MM.1S (cell line): ENCODE measurements around the gene RANGAP1.

ENCODE experiments used
- DNase-seq: peaks from one replicate; pipeline ENCODE4 v3.0.0-alpha.2; 2015
- H2AFZ ChIP-seq: fragments of 300-600 bp; sonication (generic); 2 replicates; pipeline ENCODE4 v1.6.0; 2016; ENCODE audit warnings: antibody characterized with exemption, low read length
- H3F3A ChIP-seq: fragments of 300-600 bp; sonication (generic); 2 replicates; pipeline ENCODE4 v1.6.1; 2016; ENCODE audit warnings: mild to moderate bottlenecking, antibody characterized with exemption, low read length, moderate library complexity, mixed read lengths; ENCODE audit not compliant: insufficient read depth
- H3K27ac ChIP-seq: fragments of 300-600 bp; sonication (generic); 2 replicates; pipeline ENCODE4 v1.5.1; 2016; ENCODE audit warnings: mild to moderate bottlenecking, low read length
- H3K27me3 ChIP-seq: fragments of 300-600 bp; sonication (generic); replicated peaks from 2 replicates; pipeline ENCODE4 v1.6.0; 2016; ENCODE audit warnings: low read length; ENCODE audit not compliant: insufficient read depth
- H3K36me3 ChIP-seq: fragments of 300-600 bp; sonication (generic); replicated peaks from 2 replicates; pipeline ENCODE4 v1.6.1; 2016; ENCODE audit warnings: mild to moderate bottlenecking, low read length, mixed read lengths; ENCODE audit not compliant: insufficient read depth
- H3K4me1 ChIP-seq: fragments of 300-600 bp; sonication (generic); 2 replicates; pipeline ENCODE4 v1.6.1; 2016; ENCODE audit warnings: low read length, mixed read lengths
- H3K4me2 ChIP-seq: fragments of 300-600 bp; sonication (generic); 2 replicates; pipeline ENCODE4 v1.6.0; 2016; ENCODE audit warnings: low read depth, low read length
- H3K4me3 ChIP-seq: fragments of 300-600 bp; sonication (generic); 2 replicates; pipeline ENCODE4 v1.5.1; 2016; ENCODE audit warnings: low read length, mixed read lengths
- H3K79me2 ChIP-seq: fragments of 300-600 bp; sonication (generic); 2 replicates; pipeline ENCODE4 v1.6.1; 2016; ENCODE audit warnings: mixed run types, low read length, mixed read lengths
- H3K9ac ChIP-seq: fragments of 300-600 bp; sonication (generic); 2 replicates; pipeline ENCODE4 v1.6.1; 2016; ENCODE audit warnings: low read length, mixed read lengths
- H3K9me2 ChIP-seq: fragments of 300-600 bp; sonication (generic); replicated peaks from 2 replicates; pipeline ENCODE4 v1.6.1; 2016; ENCODE audit warnings: mild to moderate bottlenecking, low read length, mixed read lengths; ENCODE audit not compliant: insufficient read depth
- H3K9me3 ChIP-seq: fragments of 300-600 bp; sonication (generic); replicated peaks from 2 replicates; pipeline ENCODE4 v1.6.1; 2016; ENCODE audit warnings: mild to moderate bottlenecking, low read length, mixed read lengths; ENCODE audit not compliant: insufficient read depth
- H4K20me1 ChIP-seq: fragments of 300-600 bp; sonication (generic); 2 replicates; pipeline ENCODE4 v1.6.1; 2016; ENCODE audit warnings: mild to moderate bottlenecking, low read length, moderate library complexity, mixed read lengths; ENCODE audit not compliant: insufficient read depth
- CTCF ChIP-seq: fragments of 300-600 bp; sonication (generic); IDR thresholded peaks from 2 replicates; pipeline ENCODE4 v1.5.1; 2016; ENCODE audit warnings: antibody characterized with exemption, low read length, mixed read lengths
- EZH2 ChIP-seq: fragments of 300-600 bp; sonication (generic); optimal IDR thresholded peaks from 2 replicates; pipeline ENCODE3; 2017; ENCODE audit warnings: low read depth, mild to moderate bottlenecking, antibody characterized with exemption, low read length, mixed read lengths
- EZH2phosphoT487 ChIP-seq: fragments of 300-600 bp; sonication (generic); IDR thresholded peaks from 2 replicates; pipeline ENCODE4 v1.6.1; 2018; ENCODE audit warnings: antibody characterized with exemption, low read length

RANGAP1 gene

GRCh38 chr22:41237036-41237706, 48.8 kb downstream of the RANGAP1 start:
- Histone ChIP-seq H3K27ac (no peak overlapping the region), H3K9me2 (no peaks in the 10 kb centered on the region), H3K9ac (peak overlapping the region; percentile 23; the same call in 1 of the 2 replicates), H3K27me3 (no peaks in the 10 kb centered on the region), H3K4me3 (peak overlapping the region; percentile 56), H3K36me3 (no peaks in the 10 kb centered on the region), H3F3A (peaks cover 4% of the 10 kb centered on the region; the same call in 1 of the 2 replicates), H2AFZ (peak overlapping the region; percentile 90), H3K4me2 (peak overlapping the region; percentile 97), H3K79me2 (no peaks in the 10 kb centered on the region), H3K9me3 (no peaks in the 10 kb centered on the region), H3K4me1 (0 out of 2 replicates have a peak, but pooled peaks cover 6% of the 10 kb centered on the region), H4K20me1 (no peaks in the 10 kb centered on the region)
- DNase-seq = no peak
- no peak for TF ChIP-seq EZH2phosphoT487

- Histone ChIP-seq H3K4me3 (no peak overlapping the region), H3K79me2 (no peaks in the 10 kb centered on the region), H3K27me3 (no peaks in the 10 kb centered on the region), H4K20me1 (no peaks in the 10 kb centered on the region), H3K27ac (no peak overlapping the region), H3K36me3 (no peaks in the 10 kb centered on the region), H3K9me2 (no peaks in the 10 kb centered on the region), H3K4me1 (0 out of 2 replicates have a peak, but pooled peaks cover 6% of the 10 kb centered on the region), H3K9ac (no peak overlapping the region), H3F3A (peaks cover 4% of the 10 kb centered on the region; the same call in 1 of the 2 replicates), H2AFZ (no peak overlapping the region), H3K9me3 (no peaks in the 10 kb centered on the region), H3K4me2 (no peak overlapping the region)
- no peak for DNase-seq
- TF ChIP-seq EZH2 (no peak), CTCF (no peak), EZH2phosphoT487 (no peak)
Measured at GRCh38 chr22:41234815-41235695, 50.9 kb downstream of the RANGAP1 start.

GRCh38 chr22:41231369-41231768, 54.6 kb downstream of the RANGAP1 start:
- H2AFZ ChIP-seq = no peak overlapping the region
- H3K27ac ChIP-seq = no peak overlapping the region
- no peaks in the 10 kb centered on the region for H3K79me2 ChIP-seq
- no peaks in the 10 kb centered on the region for H3K36me3 ChIP-seq
- H3K4me2 ChIP-seq = no peak overlapping the region
- no peaks in the 10 kb centered on the region for H3K9me3 ChIP-seq
- H3K9me2 ChIP-seq = no peaks in the 10 kb centered on the region
- no peak overlapping the region for H3K4me3 ChIP-seq
- no peak for DNase-seq
- H4K20me1 ChIP-seq = no peaks in the 10 kb centered on the region
- no peaks in the 10 kb centered on the region for H3K4me1 ChIP-seq
- TF ChIP-seq EZH2 = no peak
- no peak for TF ChIP-seq CTCF
- no peak for TF ChIP-seq EZH2phosphoT487
- H3K27me3 ChIP-seq = no peaks in the 10 kb centered on the region
- H3F3A ChIP-seq = no peaks in the 10 kb centered on the region
- no peak overlapping the region for H3K9ac ChIP-seq
